Epithelial cell of proximal tubule (primary cell): Measurements from ENCODE around the gene NUP85. TPM values are rescaled to one million over a fixed set of nuclear protein-coding genes. Genes with fewer than 3 reads are reported as not detected.
"Not testable (repeated sequence)": the region's sequence is repeated elsewhere in the genome, so short reads cannot be mapped to it uniquely, and the experiment has no call there.

Experiments used
- DNase-seq: peaks from one replicate; pipeline ENCODE4 v3.0.0-alpha.2; 2011; ENCODE audit warnings: low read depth
- H3K4me3 ChIP-seq: 2 replicates; pipeline ENCODE4 v1.5.1; 2011; ENCODE audit warnings: low read depth, mild to moderate bottlenecking, low read length
- CTCF ChIP-seq: conservative IDR thresholded peaks from 2 replicates; pipeline ENCODE4 v1.5.1; 2012; ENCODE audit warnings: low read depth, mild to moderate bottlenecking, low read length
- total RNA-seq: library from RNA; depleted of rRNA; stranded (reverse); fragments of >200 nt; gene quantifications from 2 replicates; pipeline ENCODE4 v1.2.3, GENCODE V29; 2015

NUP85 gene
- total RNA-seq, 1 donor from 2014 or later, result 43.2 TPM

GRCh38 chr17:75205793-75206163, 299 bp downstream of the NUP85 start:
- no peak for TF ChIP-seq CTCF
- no peak for DNase-seq

DNA sequence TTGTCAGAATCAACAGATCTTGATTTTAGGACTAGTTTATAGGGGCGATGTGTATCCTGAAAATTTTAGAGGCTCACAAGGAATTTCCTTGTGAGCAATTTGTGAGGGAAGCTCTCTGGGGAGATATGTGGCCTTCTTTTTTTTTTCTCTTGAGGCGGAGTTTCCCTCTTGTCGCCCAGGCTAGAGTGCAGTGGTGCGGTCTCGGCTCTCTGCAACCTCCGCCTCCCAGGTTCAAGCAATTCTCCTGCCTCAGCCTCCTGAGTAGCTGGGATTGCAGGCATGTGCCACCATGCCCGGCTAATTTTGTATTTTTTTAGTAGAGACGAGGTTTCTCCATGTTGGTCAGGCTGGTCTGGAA, 1.6 kb downstream of the NUP85 start:
- DNase-seq, H3K4me3 ChIP-seq: not testable (repeated sequence)

More at GRCh38 chr17:75205793-75206163, 299 bp downstream of the NUP85 start:
- peak overlapping the region; percentile 100 for H3K4me3 ChIP-seq

DNA sequence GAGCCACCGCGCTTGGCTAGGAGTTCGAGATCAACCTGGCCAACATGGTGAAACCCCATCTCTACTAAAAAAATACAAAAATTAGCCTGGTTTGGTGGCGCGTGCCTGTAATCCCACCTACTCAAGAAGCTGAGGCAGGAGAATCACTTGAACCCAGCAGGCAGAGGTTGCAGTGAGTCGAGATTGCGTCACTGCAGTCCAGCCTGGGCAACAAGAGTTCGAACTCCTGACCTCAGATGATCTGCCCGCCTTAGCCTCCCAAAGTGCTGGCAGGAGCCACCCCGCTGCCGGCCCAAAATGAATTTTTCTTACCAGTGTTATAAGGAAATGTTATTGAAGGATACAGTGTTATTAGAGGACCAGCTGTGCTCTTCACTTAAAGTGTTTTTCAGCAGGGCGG, 2.3 kb downstream of the NUP85 start:
- no peak overlapping the region for H3K4me3 ChIP-seq
- TF ChIP-seq CTCF, result no peak

DNA sequence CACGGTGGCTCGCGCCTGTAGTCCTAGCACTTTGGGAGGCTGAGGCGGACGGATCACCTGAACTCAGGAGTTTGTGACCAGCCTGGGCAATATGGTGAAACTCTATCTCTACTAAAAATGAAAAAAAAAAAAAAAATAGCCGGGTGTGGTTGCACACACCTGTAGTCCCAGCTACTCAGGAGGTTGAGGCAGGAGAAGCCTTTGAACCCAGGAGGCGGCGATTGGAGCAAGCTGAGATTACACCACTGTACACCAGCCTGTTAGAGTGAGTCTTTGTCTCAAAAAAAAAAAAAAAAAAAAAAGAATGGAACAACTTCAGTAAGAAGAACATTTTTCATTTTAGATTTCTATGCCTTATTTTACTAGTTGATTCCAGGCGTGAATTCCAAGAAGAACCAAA, 2.7 kb downstream of the NUP85 start:
- no peak for DNase-seq
- TF ChIP-seq CTCF, result no peak
- no peak overlapping the region for H3K4me3 ChIP-seq

More for the DNA sequence above, 2.3 kb downstream of the NUP85 start:
- DNase-seq, result no peak

GRCh38 chr17:75209061-75209460, 3.6 kb downstream of the NUP85 start:
- TF ChIP-seq CTCF, result no peak
- no peak for DNase-seq

GRCh38 chr17:75218131-75218530, 12.7 kb downstream of the NUP85 start:
- DNase-seq, result no peak
- no peak overlapping the region for H3K4me3 ChIP-seq
- TF ChIP-seq CTCF, result no peak

More at GRCh38 chr17:75209061-75209460, 3.6 kb downstream of the NUP85 start:
- H3K4me3 ChIP-seq, result no peak overlapping the region

DNA sequence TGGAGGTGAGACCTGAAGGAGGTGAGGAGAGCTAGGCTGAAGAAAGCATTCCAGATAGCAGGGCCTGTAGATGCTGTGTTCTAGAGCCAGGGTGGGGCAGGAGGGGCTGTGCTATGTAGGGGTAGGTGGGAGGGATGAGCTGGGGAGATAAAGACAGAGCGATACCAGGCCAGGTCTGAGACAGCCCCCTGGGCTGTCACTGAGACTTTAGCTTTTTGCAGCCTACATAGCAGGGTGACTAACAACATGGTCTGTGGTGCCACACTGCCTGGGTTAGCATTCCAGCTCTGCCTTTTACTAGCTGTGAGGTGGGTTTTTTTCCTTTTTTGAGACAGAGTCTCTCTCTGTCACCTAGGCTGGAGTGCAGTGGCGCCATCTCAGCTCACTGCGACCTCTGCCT, 14.3 kb downstream of the NUP85 start:
- no peak for DNase-seq
- no peak overlapping the region for H3K4me3 ChIP-seq

More for the DNA sequence above, 14.3 kb downstream of the NUP85 start:
- TF ChIP-seq CTCF, result no peak
